ENCODE measurements around the gene RP2. TPM values are rescaled to one million over a fixed set of nuclear protein-coding genes. Genes with fewer than 3 reads are reported as not detected.

Gene RP2
- total and polyA plus RNA-seq, 2 of the 8 experiments (the other 6 are each of a cell fraction or from before 2014, with no cell fraction given) = 2.2 to 6.9 TPM

- TF ChIP-seq TBP (IDR thresholded peaks at IDR 0.05; ENCODE audit: low read depth, low read length) = no peak
- no peak for TF ChIP-seq E2F6 (IDR thresholded peaks at IDR 0.05)
- no peak for TF ChIP-seq EP300 (IDR thresholded peaks at IDR 0.05; ENCODE audit: borderline replicate concordance in 1 of 2, low read depth in 2 of 2, low read length in 2 of 2)
- TF ChIP-seq NRF1 (IDR thresholded peaks at IDR 0.05; ENCODE audit: low read depth, low read length) = no peak
- peak; percentile 27 for TF ChIP-seq NANOG (IDR thresholded peaks at IDR 0.05; ENCODE audit: insufficient read depth, low read depth, low read length, poor library complexity, severe bottlenecking)
- TF ChIP-seq BCL11A (IDR thresholded peaks at IDR 0.05; ENCODE audit: low read depth in 2 of 2, low read length in 2 of 2) = no peak
- TF ChIP-seq JUND (IDR thresholded peaks at IDR 0.05; ENCODE audit: low read length) = 0 out of 2 replicates have a peak, but pooled peaks have one; percentile 47
- TF ChIP-seq HDAC6 (IDR thresholded peaks at IDR 0.05; ENCODE audit: low read depth, low read length) = no peak
- TF ChIP-seq CTBP2 (IDR thresholded peaks at IDR 0.05; ENCODE audit: borderline replicate concordance, insufficient read depth, insufficient read length, low read length) = no peak
- no peak for TF ChIP-seq KDM1A (IDR thresholded peaks at IDR 0.05; ENCODE audit: borderline replicate concordance, low read length)
- TF ChIP-seq BACH1 (IDR thresholded peaks at IDR 0.05; ENCODE audit: low read length) = peak; percentile 62; the same call in 1 of the 2 replicates
- peak; percentile 43; the same call in 1 of the 2 replicates for TF ChIP-seq MAFK (IDR thresholded peaks at IDR 0.05; ENCODE audit: low read depth, low read length)
Observed at GRCh38 chrX:46791927-46792809, 44.7 kb upstream of the RP2 start (continued).
